Panc1 (cell line): ENCODE data around the gene MLPH.

ENCODE experiments used
- POLR2AphosphoS5 ChIP-seq: IDR thresholded peaks from 2 replicates; pipeline ENCODE4 v1.6.1; 2012; ENCODE audit warnings: mild to moderate bottlenecking, low read depth, low read length, moderate library complexity
- TF ChIP-seq, protein P1 (sequence below): fragments of 450-650 bp; IDR thresholded peaks from 2 replicates; pipeline ENCODE4 v1.5.1; 2017; ENCODE audit warnings: mild to moderate bottlenecking

DNA sequence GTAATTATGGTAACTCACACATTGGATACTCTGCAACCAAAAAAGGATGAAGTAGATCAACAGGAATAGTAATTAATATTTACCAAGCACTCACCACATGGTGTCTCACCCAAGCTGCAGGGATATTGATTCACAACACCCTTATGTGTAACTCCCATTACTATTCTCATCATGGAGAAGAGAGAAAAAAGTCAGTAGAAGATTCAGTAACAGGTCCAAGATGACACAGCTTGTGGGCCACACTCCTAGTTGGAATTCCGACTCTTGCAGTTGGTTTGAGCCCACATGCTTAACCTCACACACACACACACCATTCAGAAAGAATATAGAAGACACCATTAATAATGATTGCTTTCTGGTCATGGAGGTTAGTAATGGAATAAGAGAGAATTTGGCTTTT lies 1.7 kb upstream of the MLPH start:
- TF ChIP-seq, protein P1, sequence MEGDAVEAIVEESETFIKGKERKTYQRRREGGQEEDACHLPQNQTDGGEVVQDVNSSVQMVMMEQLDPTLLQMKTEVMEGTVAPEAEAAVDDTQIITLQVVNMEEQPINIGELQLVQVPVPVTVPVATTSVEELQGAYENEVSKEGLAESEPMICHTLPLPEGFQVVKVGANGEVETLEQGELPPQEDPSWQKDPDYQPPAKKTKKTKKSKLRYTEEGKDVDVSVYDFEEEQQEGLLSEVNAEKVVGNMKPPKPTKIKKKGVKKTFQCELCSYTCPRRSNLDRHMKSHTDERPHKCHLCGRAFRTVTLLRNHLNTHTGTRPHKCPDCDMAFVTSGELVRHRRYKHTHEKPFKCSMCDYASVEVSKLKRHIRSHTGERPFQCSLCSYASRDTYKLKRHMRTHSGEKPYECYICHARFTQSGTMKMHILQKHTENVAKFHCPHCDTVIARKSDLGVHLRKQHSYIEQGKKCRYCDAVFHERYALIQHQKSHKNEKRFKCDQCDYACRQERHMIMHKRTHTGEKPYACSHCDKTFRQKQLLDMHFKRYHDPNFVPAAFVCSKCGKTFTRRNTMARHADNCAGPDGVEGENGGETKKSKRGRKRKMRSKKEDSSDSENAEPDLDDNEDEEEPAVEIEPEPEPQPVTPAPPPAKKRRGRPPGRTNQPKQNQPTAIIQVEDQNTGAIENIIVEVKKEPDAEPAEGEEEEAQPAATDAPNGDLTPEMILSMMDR: no peak
- no peak for TF ChIP-seq POLR2AphosphoS5
